Memory B cell (primary cell): ENCODE results near the gene SPATA33.

Experiments used
- ATAC-seq: fragments of 150-1000 bp; cut with Tn5 transposase; 2 replicates; pipeline ENCODE4 v1.10.0; 2021; ENCODE audit warnings: low read depth, mild to moderate bottlenecking, moderate library complexity
- DNase-seq, 2 donors: peaks; one replicate each; pipeline ENCODE4 v3.0.0; 2022; ENCODE audit warnings: low spot score in 2 of 2
- H3K27ac Mint-ChIP-seq: one replicate; pipeline ENCODE4 v1.8.0; 2022; ENCODE audit warnings: mild to moderate bottlenecking, moderate library complexity, mixed read lengths
- H3K27me3 Mint-ChIP-seq: one replicate; pipeline ENCODE4 v1.8.0; 2022; ENCODE audit warnings: mixed read lengths
- H3K36me3 Mint-ChIP-seq: one replicate; pipeline ENCODE4 v1.8.0; 2022; ENCODE audit warnings: mild to moderate bottlenecking, mixed read lengths
- H3K4me1 Mint-ChIP-seq: one replicate; pipeline ENCODE4 v1.8.0; 2022; ENCODE audit warnings: mixed read lengths
- H3K4me3 Mint-ChIP-seq: one replicate; pipeline ENCODE4 v1.8.0; 2022; ENCODE audit warnings: mild to moderate bottlenecking, moderate library complexity, mixed read lengths
- H3K9me3 Mint-ChIP-seq: one replicate; pipeline ENCODE4 v1.8.0; 2022; ENCODE audit warnings: mixed read lengths

The SPATA33 gene

DNA sequence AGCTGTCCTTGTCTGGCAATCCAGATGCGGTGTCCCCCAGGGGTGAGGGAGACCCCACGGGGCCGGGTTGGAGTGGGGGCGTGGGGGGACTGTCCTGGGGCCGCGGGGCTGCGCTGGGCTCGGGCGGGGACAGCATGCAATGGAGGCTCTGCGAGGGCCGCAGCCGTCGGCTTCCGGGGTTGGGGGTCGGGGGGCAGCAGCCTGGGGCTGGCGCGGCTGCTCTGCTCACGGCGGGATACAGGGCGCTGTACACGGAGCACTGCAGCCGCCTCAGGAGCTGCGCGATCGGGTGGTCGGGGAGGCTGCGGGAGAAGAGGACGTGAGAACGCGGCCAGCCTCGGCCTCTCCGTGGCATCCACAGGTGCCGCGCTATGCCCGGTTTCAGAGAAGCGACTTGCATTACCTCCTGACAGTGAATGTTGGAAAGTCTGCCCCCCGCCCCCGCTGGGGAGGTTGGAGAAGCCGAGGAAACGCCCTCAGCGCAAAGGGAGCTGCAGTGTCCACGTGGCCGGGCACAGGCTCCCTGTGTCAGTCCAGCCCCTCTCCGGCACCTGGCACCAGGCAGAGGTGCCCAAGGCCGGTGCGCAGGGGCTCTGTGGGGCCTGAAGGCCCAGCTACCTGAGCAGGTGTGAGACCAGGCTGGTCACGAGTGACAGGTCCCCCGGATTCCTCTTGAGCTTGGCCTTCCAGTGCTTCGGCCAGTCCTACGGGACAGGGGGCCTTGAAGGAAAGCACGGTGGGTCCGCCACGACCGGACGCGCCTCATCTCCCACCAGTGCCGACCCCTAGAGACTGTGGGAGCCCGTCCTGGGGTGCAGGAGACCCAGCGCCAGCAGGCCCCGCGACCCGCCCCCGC lies 53.3 kb downstream of the SPATA33 start:
- ATAC-seq: no peak
- Mint-ChIP-seq H3K27ac (no peak overlapping the region), H3K4me1 (peaks cover 2% of the 10 kb centered on the region)

DNA sequence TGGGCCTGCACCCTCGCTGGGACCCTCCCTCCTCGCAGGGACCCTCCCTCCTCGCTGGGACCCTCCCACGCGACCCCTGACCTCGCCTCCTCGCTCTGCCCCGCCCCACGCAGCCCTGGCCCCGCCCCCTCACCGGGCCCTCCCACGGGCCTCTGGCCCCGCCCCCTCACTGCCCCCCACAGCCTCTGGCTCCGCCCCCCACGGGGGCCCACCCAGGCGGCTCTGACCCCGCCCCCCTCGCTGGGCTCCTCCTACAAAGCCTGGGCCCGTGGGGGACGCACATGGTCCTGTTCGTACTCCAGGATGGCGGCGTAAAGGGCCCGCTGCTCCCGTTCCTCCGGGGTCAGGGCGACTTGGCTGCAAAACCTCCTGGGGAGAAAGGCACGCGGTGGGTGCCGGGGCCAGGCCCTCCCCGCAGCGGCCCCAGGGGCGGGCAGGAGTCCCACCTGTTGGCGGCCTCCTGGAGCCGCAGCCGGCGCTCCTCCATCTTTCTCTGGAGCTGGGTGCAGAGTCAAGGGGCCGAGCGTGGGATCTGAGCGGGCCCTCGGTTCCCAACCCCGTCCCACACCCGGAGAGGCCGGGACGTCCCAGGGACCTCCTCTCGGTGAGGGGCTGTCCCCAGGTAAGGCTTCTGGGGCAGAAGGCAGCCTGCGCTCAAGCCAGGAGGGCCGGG lies 54.1 kb downstream of the SPATA33 start:
- ATAC-seq (peak; percentile 93), DNase-seq (peak; percentile 54 to 64)
- Mint-ChIP-seq H3K4me1 (no peaks in the 10 kb centered on the region), H3K27me3 (no peaks in the 10 kb centered on the region), H3K36me3 (peaks cover 1% of the 10 kb centered on the region), H3K4me3 (peak overlapping the region; percentile 74), H3K9me3 (no peaks in the 10 kb centered on the region), H3K27ac (no peak overlapping the region)

More for the DNA sequence above, 53.3 kb downstream of the SPATA33 start:
- Mint-ChIP-seq H3K9me3 (no peaks in the 10 kb centered on the region), H3K4me3 (peak overlapping the region; percentile 17), H3K27me3 (no peaks in the 10 kb centered on the region), H3K36me3 (peaks cover 1% of the 10 kb centered on the region)
- DNase-seq: no peak

DNA sequence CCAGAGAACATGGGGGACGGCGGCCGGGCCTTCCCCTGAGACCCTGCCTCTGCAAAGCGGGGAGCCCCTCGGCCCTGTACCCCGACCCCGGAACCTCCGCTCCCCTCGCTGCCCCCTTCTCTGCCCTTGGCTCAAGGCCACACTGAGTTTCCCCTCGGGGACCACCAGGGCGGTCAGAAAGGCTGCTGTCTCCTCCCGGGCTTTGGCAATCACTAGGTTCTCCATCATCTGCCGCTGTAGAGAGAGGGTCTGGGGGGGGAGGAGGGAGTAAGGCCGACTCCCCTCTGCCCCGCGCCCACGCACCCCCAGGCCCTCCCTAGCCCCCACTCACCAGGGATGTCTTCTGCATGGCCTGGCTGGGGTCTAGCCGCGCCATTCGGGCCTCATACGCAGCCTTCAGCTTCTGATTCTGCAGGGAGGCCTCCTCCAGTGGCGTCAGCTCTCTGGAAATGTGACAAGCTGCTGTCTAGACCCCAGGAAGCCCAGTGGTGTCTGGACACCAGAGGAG lies 54.7 kb downstream of the SPATA33 start:
- Mint-ChIP-seq H3K4me3 (peak overlapping the region; percentile 74), H3K27me3 (no peaks in the 10 kb centered on the region), H3K4me1 (no peaks in the 10 kb centered on the region), H3K27ac (no peak overlapping the region), H3K9me3 (no peaks in the 10 kb centered on the region), H3K36me3 (peaks cover 1% of the 10 kb centered on the region)
- ATAC-seq: no peak
- DNase-seq: no peak

DNA sequence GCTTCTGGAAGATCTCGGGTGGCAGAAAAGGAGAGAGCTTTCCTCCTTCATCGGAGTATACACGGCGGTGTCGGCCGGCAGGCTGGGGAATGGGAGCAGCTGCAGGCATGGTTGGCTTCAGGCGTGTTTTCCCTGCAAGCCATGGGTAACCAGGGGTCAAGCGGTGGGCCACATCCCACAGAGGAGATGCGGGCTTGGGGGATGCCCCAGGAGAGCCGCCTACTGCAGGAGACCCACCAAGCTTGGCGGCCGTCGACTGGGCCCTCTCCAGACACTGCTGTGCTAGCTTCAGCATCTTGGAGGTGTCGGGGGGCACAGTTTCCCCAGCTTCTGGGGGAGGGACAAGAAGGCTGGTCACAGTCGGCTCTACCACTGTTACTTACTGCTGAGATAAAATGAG lies 58.9 kb downstream of the SPATA33 start:
- H3K27ac Mint-ChIP-seq: no peak overlapping the region
- no peak overlapping the region for H3K4me3 Mint-ChIP-seq
- DNase-seq (no peak), ATAC-seq (no peak)
- peaks cover 1% of the 10 kb centered on the region for H3K36me3 Mint-ChIP-seq
- no peaks in the 10 kb centered on the region for H3K9me3 Mint-ChIP-seq
- H3K4me1 Mint-ChIP-seq: peaks cover 7% of the 10 kb centered on the region
- H3K27me3 Mint-ChIP-seq: no peaks in the 10 kb centered on the region

DNA sequence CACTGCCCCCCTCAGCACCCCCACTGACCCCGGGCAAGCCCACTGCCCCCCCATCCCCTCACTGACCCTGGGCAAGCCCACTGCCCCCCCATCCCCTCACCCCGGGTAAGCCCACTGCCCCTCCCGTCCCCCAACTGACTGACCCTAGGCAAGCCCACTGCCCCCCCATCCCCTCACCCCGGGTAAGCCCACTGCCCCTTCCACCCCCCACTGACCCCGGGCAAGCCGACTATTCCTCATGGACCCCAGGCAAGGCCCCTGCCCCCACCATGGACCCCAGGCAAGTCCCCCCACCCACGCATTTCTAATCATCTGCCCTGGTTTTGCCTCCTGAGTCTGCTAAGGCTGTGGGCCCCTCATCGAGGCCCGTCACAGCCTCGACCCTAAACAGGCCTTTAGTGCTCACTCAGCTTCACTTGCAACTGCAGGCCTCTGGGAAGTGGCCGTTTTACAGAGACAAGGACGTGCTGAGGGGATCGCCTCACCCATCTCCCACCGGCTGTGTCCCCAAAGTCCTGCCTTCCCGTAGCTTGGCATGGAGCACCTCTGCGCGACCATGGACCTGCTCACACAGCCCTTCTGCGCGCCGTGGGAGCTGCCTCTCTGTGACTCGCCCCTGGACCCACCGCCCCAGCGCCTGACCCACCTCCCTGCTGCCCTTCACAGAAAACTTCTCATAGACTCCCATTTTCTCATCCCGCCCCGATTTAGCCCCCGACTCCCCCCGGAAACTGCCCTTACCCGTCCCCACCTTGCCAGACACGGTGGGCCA lies 59.5 kb downstream of the SPATA33 start:
- Mint-ChIP-seq H3K36me3 (peaks cover 1% of the 10 kb centered on the region), H3K27ac (no peak overlapping the region), H3K9me3 (no peaks in the 10 kb centered on the region), H3K27me3 (no peaks in the 10 kb centered on the region), H3K4me3 (no peak overlapping the region), H3K4me1 (peaks cover 7% of the 10 kb centered on the region)
- ATAC-seq: no peak
- no peak for DNase-seq

DNA sequence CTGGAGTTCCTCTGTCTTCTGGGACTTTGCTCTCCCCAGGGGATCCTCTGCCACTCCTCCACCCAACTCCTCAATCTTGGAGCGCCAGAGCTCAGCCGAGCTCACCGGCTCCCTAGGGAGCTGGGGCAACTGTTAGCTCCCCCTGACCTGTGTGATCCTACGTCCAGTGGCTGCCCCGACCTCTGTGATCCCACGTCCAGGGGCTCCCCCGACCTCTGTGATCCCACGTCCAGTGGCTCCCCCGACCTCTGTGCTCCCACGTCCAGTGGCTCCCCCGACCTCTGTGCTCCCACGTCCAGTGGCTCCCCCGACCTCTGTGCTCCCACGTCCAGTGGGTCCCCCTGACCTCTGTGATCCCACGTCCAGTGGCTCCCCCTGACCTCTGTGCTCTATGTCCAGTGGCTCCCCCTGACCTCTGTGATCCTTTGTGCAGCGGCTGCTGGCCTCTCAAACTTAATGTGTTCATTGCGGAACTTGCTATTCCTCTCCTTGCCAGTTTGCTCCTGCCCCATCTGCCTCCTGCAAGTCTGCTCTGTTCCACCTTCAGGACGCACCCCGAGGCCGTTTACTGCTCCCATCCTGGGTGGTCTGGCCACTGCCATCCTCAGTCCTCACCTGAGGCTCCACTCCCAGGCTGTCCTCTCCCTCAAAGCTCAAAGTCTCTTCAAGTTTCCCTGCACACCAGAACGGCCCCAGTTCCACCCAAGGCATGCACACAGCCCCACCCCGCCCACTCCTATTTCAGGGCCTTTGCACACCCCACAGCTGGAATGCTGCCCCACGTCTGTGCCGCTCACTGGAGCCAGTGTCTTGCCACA lies 60.3 kb downstream of the SPATA33 start:
- DNase-seq (no peak), ATAC-seq (no peak)
- H3K4me3 Mint-ChIP-seq: no peak overlapping the region
- H3K27ac Mint-ChIP-seq: no peak overlapping the region
- H3K9me3 Mint-ChIP-seq: no peaks in the 10 kb centered on the region
- peaks cover 5% of the 10 kb centered on the region for H3K36me3 Mint-ChIP-seq
- H3K4me1 Mint-ChIP-seq: peaks cover 12% of the 10 kb centered on the region
- H3K27me3 Mint-ChIP-seq: no peaks in the 10 kb centered on the region
